Measurements from ENCODE around the gene PTPRD.
"Not testable (repeated sequence)": the region's sequence is repeated elsewhere in the genome, so short reads cannot be mapped to it uniquely, and the experiment has no call there.

PTPRD gene

GRCh38 chr9:9045072-9045471 lies 1567.7 kb downstream of the PTPRD start:
- H3K4me2 ChIP-seq (ENCODE audit: low read depth, low read length, poor library complexity, severe bottlenecking): no peak overlapping the region
- no peaks in the 10 kb centered on the region for H4K20me1 ChIP-seq (ENCODE audit: low read depth, low read length)
- H3K9ac ChIP-seq (ENCODE audit: low read length): no peak overlapping the region
- H3K9me3 ChIP-seq (ENCODE audit: insufficient read depth, low read length): no peaks in the 10 kb centered on the region
- H3K36me3 ChIP-seq (ENCODE audit: low read length): no peaks in the 10 kb centered on the region
- H3K79me2 ChIP-seq (ENCODE audit: insufficient read depth, low read length): no peaks in the 10 kb centered on the region
- no peak overlapping the region for H2AFZ ChIP-seq (ENCODE audit: low read depth, low read length, severe bottlenecking)
- H3K27me3 ChIP-seq (ENCODE audit: low read length): no peaks in the 10 kb centered on the region
- no peaks in the 10 kb centered on the region for H3K9me2 ChIP-seq (replicated peaks; ENCODE audit: insufficient read depth, low read length)
- no peak overlapping the region for H3K4me3 ChIP-seq (ENCODE audit: insufficient read depth, low read length, poor library complexity, severe bottlenecking)
- no peak overlapping the region for H3K27ac ChIP-seq (ENCODE audit: low read depth, low read length)
- no peak for TF ChIP-seq CTCF (IDR thresholded peaks at IDR 0.05; ENCODE audit: insufficient read depth, low read length, poor library complexity, severe bottlenecking)
- TF ChIP-seq EZH2phosphoT487 (conservative IDR thresholded peaks at IDR 0.05; ENCODE audit: low read length): no peak
- H3F3A ChIP-seq (ENCODE audit: insufficient read depth): no peaks in the 10 kb centered on the region

GRCh38 chr9:9043788-9044187 lies 1569.0 kb downstream of the PTPRD start:
- H3K4me2 ChIP-seq (ENCODE audit: low read depth, low read length, poor library complexity, severe bottlenecking); H2AFZ ChIP-seq (ENCODE audit: low read depth, low read length, severe bottlenecking); H4K20me1 ChIP-seq (ENCODE audit: low read depth, low read length); H3K4me3 ChIP-seq (ENCODE audit: insufficient read depth, low read length, poor library complexity, severe bottlenecking); H3K27ac ChIP-seq (ENCODE audit: low read depth, low read length); H3K9me2 ChIP-seq (replicated peaks; ENCODE audit: insufficient read depth, low read length); H3K9ac ChIP-seq (ENCODE audit: low read length); H3F3A ChIP-seq (ENCODE audit: insufficient read depth); H3K36me3 ChIP-seq (ENCODE audit: low read length); H3K27me3 ChIP-seq (ENCODE audit: low read length); H3K9me3 ChIP-seq (ENCODE audit: insufficient read depth, low read length); H3K79me2 ChIP-seq (ENCODE audit: insufficient read depth, low read length): not testable (repeated sequence)

GRCh38 chr9:9041756-9042155 lies 1571.0 kb downstream of the PTPRD start:
- no peaks in the 10 kb centered on the region for H3F3A ChIP-seq (ENCODE audit: insufficient read depth)
- no peak overlapping the region for H3K27ac ChIP-seq (ENCODE audit: low read depth, low read length)
- H3K27me3 ChIP-seq (ENCODE audit: low read length): no peaks in the 10 kb centered on the region
- H3K79me2 ChIP-seq (ENCODE audit: insufficient read depth, low read length): no peaks in the 10 kb centered on the region
- no peaks in the 10 kb centered on the region for H4K20me1 ChIP-seq (ENCODE audit: low read depth, low read length)
- H3K9me3 ChIP-seq (ENCODE audit: insufficient read depth, low read length): no peaks in the 10 kb centered on the region
- H3K4me2 ChIP-seq (ENCODE audit: low read depth, low read length, poor library complexity, severe bottlenecking): no peak overlapping the region
- H3K9ac ChIP-seq (ENCODE audit: low read length): no peak overlapping the region
- TF ChIP-seq EZH2phosphoT487 (conservative IDR thresholded peaks at IDR 0.05; ENCODE audit: low read length): no peak
- no peak for TF ChIP-seq CTCF (IDR thresholded peaks at IDR 0.05; ENCODE audit: insufficient read depth, low read length, poor library complexity, severe bottlenecking)
- no peak overlapping the region for H3K4me3 ChIP-seq (ENCODE audit: insufficient read depth, low read length, poor library complexity, severe bottlenecking)
- no peak overlapping the region for H2AFZ ChIP-seq (ENCODE audit: low read depth, low read length, severe bottlenecking)
- no peaks in the 10 kb centered on the region for H3K9me2 ChIP-seq (replicated peaks; ENCODE audit: insufficient read depth, low read length)
- H3K36me3 ChIP-seq (ENCODE audit: low read length): no peaks in the 10 kb centered on the region

- Histone ChIP-seq H4K20me1 (ENCODE audit: low read depth, low read length) (no peaks in the 10 kb centered on the region), H3F3A (ENCODE audit: insufficient read depth) (no peaks in the 10 kb centered on the region), H3K9me2 (replicated peaks; ENCODE audit: insufficient read depth, low read length) (no peaks in the 10 kb centered on the region), H3K27me3 (ENCODE audit: low read length) (no peaks in the 10 kb centered on the region), H3K79me2 (ENCODE audit: insufficient read depth, low read length) (no peaks in the 10 kb centered on the region), H3K4me3 (ENCODE audit: insufficient read depth, low read length, poor library complexity, severe bottlenecking) (no peak overlapping the region), H3K27ac (ENCODE audit: low read depth, low read length) (no peak overlapping the region), H3K4me2 (ENCODE audit: low read depth, low read length, poor library complexity, severe bottlenecking) (no peak overlapping the region), H3K9me3 (ENCODE audit: insufficient read depth, low read length) (no peaks in the 10 kb centered on the region), H2AFZ (ENCODE audit: low read depth, low read length, severe bottlenecking) (no peak overlapping the region), H3K36me3 (ENCODE audit: low read length) (no peaks in the 10 kb centered on the region), H3K9ac (ENCODE audit: low read length) (no peak overlapping the region)
- TF ChIP-seq EZH2phosphoT487 (conservative IDR thresholded peaks at IDR 0.05; ENCODE audit: low read length): no peak
- no peak for TF ChIP-seq CTCF (IDR thresholded peaks at IDR 0.05; ENCODE audit: insufficient read depth, low read length, poor library complexity, severe bottlenecking)
Measured at GRCh38 chr9:9033022-9033421, 1579.8 kb downstream of the PTPRD start.
